PC-3 (cell line): Measurements from ENCODE around the gene AGAP1.

Source experiments
- CTCF ChIP-seq: fragments of 300-600 bp; sonication (generic); conservative IDR thresholded peaks from 2 replicates; pipeline ENCODE4 v1.5.1; 2017; ENCODE audit warnings: antibody characterized with exemption, low read depth, mild to moderate bottlenecking, low read length
- EZH2phosphoT487 ChIP-seq: fragments of 300-600 bp; sonication (generic); IDR thresholded peaks from 2 replicates; pipeline ENCODE4 v1.6.1; 2018; ENCODE audit warnings: mild to moderate bottlenecking, antibody characterized with exemption, low read length, borderline replicate concordance

DNA sequence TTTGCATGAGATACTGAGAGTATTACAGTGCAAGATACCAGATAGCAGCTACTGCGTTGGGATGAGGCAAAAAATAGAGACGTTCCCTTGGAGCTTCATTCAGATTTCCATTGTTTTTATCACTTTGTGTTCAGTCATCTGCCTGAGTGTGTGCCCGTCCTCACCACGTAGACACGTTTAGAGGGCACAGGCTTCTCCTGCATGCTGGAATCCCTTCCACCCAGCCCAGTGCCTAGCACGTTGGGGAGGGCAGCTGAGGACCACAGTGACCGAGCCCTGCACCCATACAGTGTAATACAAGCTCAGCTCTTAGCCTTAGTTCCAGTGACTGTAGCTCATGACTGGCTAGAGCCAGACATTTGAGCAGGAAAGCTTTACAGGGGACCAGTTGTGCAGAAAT, 539.6 kb downstream of the AGAP1 start:
- TF ChIP-seq CTCF (no peak), EZH2phosphoT487 (no peak)
